ENCODE results near the gene MACROD2. TPM values are rescaled to one million over a fixed set of nuclear protein-coding genes. Genes with fewer than 3 reads are reported as not detected.

MACROD2 gene
- total RNA-seq, 1 experiment from 2014 or later = 3.7 TPM

- RAD21 ChIA-PET (ENCODE audit: low non-redundant PET in 1 of 2, low total read pairs in 2 of 2, uncharacterized antibody in 2 of 2, unreplicated experiment in 2 of 2) = no interaction called here
- intact Hi-C loops (cut with micrococcal nuclease) = no loop called here
- no peak overlapping the region for H2AFZ ChIP-seq (ENCODE audit: low read depth, low read length, poor library complexity, severe bottlenecking)
- CTCF ChIA-PET = no interaction called here
- H3K27ac ChIP-seq (ENCODE audit: low read depth, low read length) = no peak overlapping the region
- H3K9me3 ChIP-seq (ENCODE audit: control insufficient read depth in 1 of 2, insufficient read depth in 1 of 2, low read depth in 1 of 2, low read length in 2 of 2) = no peaks in the 10 kb centered on the region
- no peak overlapping the region for H3K4me2 ChIP-seq (ENCODE audit: low read length)
- no peaks in the 10 kb centered on the region for H3K79me2 ChIP-seq (ENCODE audit: insufficient read depth, low read length)
- no peaks in the 10 kb centered on the region for H3K27me3 ChIP-seq (ENCODE audit: insufficient read depth, low read length)
- no TSS peak for BruUV-seq (replicated peaks)
- peaks cover 0 to 17% of the 10 kb centered on the region in 2 experiments; a peak in 2 of 4 replicates for H3K4me1 ChIP-seq (ENCODE audit: control insufficient read depth in 1 of 2, insufficient read depth in 2 of 2, low read length in 2 of 2)
- no peak overlapping the region for H3K4me3 ChIP-seq (replicated peaks in 1 of 2; ENCODE audit: low read depth in 1 of 2, low read length in 2 of 2)
- POLR2A ChIA-PET = no interaction called here
- H4K20me1 ChIP-seq (ENCODE audit: insufficient read depth) = no peaks in the 10 kb centered on the region
- DNase-seq (ENCODE audit: low read depth, low spot score) (no peak), ATAC-seq (no peak)
- TF ChIP-seq CBX3 (IDR thresholded peaks at IDR 0.05; ENCODE audit: low read depth) (no peak), ELF1 (IDR thresholded peaks at IDR 0.05; ENCODE audit: borderline replicate concordance, low read depth) (no peak), RAD21 (IDR thresholded peaks at IDR 0.05; ENCODE audit: low read depth) (no peak), SIN3A (IDR thresholded peaks at IDR 0.05; ENCODE audit: low read depth) (no peak), JUND (IDR thresholded peaks at IDR 0.05) (no peak), EZH2phosphoT487 (IDR thresholded peaks at IDR 0.05; ENCODE audit: borderline replicate concordance) (no peak)
- TF ChIP-seq, protein P1, sequence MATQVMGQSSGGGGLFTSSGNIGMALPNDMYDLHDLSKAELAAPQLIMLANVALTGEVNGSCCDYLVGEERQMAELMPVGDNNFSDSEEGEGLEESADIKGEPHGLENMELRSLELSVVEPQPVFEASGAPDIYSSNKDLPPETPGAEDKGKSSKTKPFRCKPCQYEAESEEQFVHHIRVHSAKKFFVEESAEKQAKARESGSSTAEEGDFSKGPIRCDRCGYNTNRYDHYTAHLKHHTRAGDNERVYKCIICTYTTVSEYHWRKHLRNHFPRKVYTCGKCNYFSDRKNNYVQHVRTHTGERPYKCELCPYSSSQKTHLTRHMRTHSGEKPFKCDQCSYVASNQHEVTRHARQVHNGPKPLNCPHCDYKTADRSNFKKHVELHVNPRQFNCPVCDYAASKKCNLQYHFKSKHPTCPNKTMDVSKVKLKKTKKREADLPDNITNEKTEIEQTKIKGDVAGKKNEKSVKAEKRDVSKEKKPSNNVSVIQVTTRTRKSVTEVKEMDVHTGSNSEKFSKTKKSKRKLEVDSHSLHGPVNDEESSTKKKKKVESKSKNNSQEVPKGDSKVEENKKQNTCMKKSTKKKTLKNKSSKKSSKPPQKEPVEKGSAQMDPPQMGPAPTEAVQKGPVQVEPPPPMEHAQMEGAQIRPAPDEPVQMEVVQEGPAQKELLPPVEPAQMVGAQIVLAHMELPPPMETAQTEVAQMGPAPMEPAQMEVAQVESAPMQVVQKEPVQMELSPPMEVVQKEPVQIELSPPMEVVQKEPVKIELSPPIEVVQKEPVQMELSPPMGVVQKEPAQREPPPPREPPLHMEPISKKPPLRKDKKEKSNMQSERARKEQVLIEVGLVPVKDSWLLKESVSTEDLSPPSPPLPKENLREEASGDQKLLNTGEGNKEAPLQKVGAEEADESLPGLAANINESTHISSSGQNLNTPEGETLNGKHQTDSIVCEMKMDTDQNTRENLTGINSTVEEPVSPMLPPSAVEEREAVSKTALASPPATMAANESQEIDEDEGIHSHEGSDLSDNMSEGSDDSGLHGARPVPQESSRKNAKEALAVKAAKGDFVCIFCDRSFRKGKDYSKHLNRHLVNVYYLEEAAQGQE (IDR thresholded peaks at IDR 0.05; ENCODE audit: low read depth) = no peak
- H3K36me3 ChIP-seq (ENCODE audit: control insufficient read depth in 1 of 2, insufficient read depth in 2 of 2, low read length in 2 of 2) = no peaks in the 10 kb centered on the region
- no peak overlapping the region for H3K9ac ChIP-seq (ENCODE audit: low read length)
- H3K9me2 ChIP-seq (ENCODE audit: insufficient read depth) = no peaks in the 10 kb centered on the region
Observed at GRCh38 chr20:14966203-14966602, 970.9 kb downstream of the MACROD2 start.

- DNase-seq (ENCODE audit: low read depth, low spot score) = no peak
- Histone ChIP-seq H4K20me1 (ENCODE audit: insufficient read depth) (no peaks in the 10 kb centered on the region), H3K4me2 (ENCODE audit: low read length) (no peak overlapping the region), H3K9me2 (ENCODE audit: insufficient read depth) (no peaks in the 10 kb centered on the region), H3K36me3 (ENCODE audit: control insufficient read depth in 1 of 2, insufficient read depth in 2 of 2, low read length in 2 of 2) (no peaks in the 10 kb centered on the region), H3K27me3 (ENCODE audit: insufficient read depth, low read length) (no peaks in the 10 kb centered on the region), H3K4me3 (replicated peaks in 1 of 2; ENCODE audit: low read depth in 1 of 2, low read length in 2 of 2) (no peak overlapping the region), H3K79me2 (ENCODE audit: insufficient read depth, low read length) (no peaks in the 10 kb centered on the region), H3K4me1 (ENCODE audit: control insufficient read depth in 1 of 2, insufficient read depth in 2 of 2, low read length in 2 of 2) (peaks cover 0 to 16% of the 10 kb centered on the region in 2 experiments; a peak in 2 of 4 replicates), H2AFZ (ENCODE audit: low read depth, low read length, poor library complexity, severe bottlenecking) (no peak overlapping the region), H3K27ac (ENCODE audit: low read depth, low read length) (no peak overlapping the region), H3K9me3 (ENCODE audit: control insufficient read depth in 1 of 2, insufficient read depth in 1 of 2, low read depth in 1 of 2, low read length in 2 of 2) (no peaks in the 10 kb centered on the region), H3K9ac (ENCODE audit: low read length) (no peak overlapping the region)
- ChIA-PET CTCF (no interaction called here), RAD21 (ENCODE audit: low non-redundant PET in 1 of 2, low total read pairs in 2 of 2, uncharacterized antibody in 2 of 2, unreplicated experiment in 2 of 2) (no interaction called here), POLR2A (no interaction called here)
- no TSS peak for BruUV-seq (replicated peaks)
- ATAC-seq = no peak
- intact Hi-C loops (cut with micrococcal nuclease) = no loop called here
- TF ChIP-seq POLR2A (IDR thresholded peaks at IDR 0.05; ENCODE audit: borderline replicate concordance, extremely low read depth, insufficient read depth, insufficient read length) (no peak), RAD21 (IDR thresholded peaks at IDR 0.05; ENCODE audit: low read depth) (no peak), EZH2 (IDR thresholded peaks at IDR 0.05) (no peak), SRF (IDR thresholded peaks at IDR 0.05; ENCODE audit: low read depth) (no peak), CTCF (IDR thresholded peaks at IDR 0.05 in 2 of 3, conservative IDR thresholded peaks at IDR 0.05 in 1 of 3; ENCODE audit: borderline replicate concordance in 1 of 3, insufficient read depth in 1 of 3, low read depth in 2 of 3, low read length in 2 of 3) (no peak), TCF7L2 (IDR thresholded peaks at IDR 0.05; ENCODE audit: borderline replicate concordance, extremely low read depth, insufficient read depth, insufficient read length) (no peak)
- TF ChIP-seq, protein P1 (IDR thresholded peaks at IDR 0.05; ENCODE audit: low read depth) = no peak
Observed at GRCh38 chr20:14966808-14967207, 971.5 kb downstream of the MACROD2 start.

Measured in HCT116 (cell line).